HG03565 (cell line): ENCODE data around the gene PDS5B.
"Not testable (repeated sequence)": the region's sequence is repeated elsewhere in the genome, so short reads cannot be mapped to it uniquely, and the experiment has no call there.

Source experiments
- ATAC-seq: cut with Tn5 transposase; IDR thresholded peaks from one replicate; pipeline ENCODE4 v1.9.1; 2021; ENCODE audit warnings: mild to moderate bottlenecking, moderate library complexity; ENCODE audit not compliant: unreplicated experiment

The PDS5B gene

DNA sequence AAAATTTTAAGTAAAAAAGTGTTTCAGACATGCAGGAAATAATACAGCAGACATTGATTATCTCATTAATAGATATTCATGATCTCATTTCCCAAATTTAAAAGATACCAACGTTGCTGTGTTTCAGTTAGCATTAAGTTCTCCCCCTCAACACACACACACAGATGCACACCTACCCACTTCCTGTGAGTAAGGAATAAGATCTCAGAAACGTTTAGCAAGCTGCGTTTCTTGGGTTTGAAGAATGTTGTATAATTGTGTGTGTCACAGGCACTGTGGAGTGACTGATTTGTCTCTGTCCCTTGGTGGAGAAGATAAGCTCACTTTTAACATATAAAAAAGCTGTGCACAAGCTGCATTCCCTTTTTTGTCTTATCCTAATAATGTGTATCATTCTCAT is 196.8 kb downstream of the PDS5B start:
- no peak for ATAC-seq

DNA sequence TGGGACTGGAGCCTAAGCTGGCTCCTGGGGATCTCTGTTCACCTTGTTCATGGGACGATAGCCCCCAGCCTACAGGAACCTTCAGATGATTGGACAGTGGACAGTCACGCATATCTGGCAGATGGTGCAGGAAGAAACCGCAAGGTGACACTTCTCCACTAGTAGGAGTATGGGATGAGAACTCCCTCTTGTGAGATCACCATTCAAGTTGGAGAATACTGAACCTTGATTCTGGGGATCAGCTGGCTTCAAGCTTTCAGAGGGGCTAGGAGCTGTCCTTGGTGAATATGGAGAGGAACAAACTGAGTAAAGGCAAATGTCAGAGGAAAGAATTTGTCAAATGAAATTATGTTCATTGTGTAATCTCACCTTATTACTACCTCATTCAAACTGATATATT is 204.5 kb downstream of the PDS5B start:
- ATAC-seq: no peak

DNA sequence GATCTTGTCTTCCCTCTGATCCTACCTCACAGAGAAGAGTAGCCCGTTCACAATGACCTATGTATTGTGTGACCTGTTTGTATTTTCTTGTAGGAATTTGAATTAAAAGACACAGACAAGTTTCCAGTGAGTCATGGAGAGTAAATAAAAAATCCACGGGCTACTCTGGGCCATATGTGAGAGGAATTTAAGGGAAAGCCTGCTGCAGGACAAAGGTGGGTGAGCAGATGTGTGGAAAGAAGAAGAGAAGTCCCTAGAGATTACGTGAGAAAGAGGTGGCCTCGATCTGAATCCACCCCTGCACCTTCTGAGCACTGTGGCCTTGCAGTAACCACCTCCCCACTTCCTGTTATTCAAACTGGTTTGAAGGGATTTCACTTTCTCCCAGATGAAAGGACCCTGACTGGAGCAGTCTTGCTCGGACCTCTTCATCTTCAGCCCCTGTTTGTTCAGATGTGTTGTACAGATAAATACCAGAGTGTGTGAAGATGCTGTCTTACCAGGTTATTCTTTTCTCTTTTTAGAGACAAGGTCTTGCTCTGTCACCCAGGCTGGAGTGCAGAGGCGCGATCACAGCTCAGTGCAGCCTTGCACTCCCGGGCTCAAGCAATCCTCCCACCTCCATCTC is 205.4 kb downstream of the PDS5B start:
- ATAC-seq: peak; percentile 85

DNA sequence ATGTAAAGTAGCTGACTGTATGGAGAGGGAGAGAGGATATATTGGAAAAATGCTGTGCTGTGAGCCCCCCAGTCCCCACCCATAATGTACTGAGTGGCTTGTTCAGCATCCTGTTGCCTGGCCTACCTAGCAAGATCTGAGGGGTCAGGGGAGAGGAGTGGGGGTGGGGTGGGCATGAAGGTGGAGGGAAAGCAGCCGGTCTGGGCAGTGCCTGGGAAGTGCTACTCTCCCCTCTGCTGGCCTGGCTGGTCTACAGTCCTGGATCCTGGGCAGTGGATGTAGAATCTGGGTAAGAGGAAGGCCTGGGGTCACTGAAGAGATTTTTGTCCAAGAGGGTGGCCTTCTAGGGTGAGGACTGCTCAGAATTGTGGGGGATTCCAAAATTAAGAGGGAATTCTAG is 210.5 kb downstream of the PDS5B start:
- ATAC-seq: no peak

DNA sequence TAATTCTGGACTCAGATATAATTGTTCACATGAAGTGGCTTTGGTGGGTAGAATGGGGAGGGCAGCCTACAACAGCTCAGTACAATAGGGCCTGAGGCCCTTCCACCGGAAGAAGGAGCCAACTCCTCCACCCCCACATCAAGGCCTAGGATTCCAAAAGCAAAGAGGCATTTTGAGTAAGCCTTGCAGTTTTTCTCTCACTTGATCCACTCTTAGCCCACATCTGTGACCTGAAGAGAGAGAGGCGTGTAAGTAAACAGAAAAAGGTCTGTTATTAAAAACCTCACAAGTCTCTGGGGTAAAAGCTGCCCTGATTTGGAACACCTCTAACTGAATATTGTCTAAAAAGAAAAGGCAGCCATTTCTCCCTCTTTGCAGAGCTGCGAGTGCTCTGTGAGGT is 215.9 kb downstream of the PDS5B start:
- ATAC-seq: no peak

DNA sequence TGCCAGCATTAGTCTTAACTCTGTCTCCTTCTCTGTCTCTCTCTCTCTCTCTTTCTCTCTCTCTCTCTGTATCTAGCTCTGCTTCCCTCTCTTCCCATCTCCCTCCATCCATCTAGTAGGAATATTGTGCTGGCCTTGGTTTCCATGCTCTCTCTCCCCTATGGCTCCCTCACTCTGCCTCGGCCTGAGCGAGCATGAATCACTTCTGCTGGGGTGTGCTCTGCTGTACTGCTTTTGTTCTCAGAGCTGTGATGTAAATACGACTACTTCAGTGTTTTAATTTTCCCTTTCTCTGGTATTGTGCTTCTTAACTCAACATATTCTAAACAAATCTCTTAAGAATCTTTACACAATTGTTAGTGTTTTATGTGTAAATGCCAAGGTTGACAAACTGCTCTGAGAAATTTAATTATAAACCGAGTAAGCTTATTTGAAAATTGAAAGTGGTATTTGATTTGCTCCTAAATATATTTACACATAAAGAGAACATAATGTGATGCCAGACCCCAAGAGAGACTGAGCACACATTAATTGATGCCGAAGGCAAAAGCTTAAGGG is 218.5 kb downstream of the PDS5B start:
- no peak for ATAC-seq

DNA sequence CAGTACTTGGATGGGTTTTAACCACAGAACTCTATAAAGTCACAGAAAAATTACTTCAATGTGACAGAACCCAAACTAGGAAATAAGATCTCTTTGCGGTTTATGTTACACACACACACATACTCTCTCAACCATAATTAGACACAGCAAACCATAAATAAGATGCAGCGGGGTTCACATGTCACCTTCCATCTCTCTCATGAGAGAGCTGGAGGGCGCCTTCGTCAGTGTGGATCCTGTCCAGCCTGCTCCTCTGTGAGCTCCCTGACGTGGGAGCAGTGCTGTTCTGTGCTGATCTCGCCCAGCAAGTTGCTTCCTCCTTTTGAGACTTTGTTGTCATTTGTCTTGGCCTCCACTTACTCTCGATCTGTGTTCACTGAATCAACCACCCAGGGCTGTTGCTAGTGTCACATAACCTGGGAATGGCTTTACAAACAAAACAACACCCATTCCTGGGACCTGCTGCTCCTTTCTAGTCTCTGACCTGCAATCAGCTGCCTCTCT is 225.1 kb downstream of the PDS5B start:
- no peak for ATAC-seq

DNA sequence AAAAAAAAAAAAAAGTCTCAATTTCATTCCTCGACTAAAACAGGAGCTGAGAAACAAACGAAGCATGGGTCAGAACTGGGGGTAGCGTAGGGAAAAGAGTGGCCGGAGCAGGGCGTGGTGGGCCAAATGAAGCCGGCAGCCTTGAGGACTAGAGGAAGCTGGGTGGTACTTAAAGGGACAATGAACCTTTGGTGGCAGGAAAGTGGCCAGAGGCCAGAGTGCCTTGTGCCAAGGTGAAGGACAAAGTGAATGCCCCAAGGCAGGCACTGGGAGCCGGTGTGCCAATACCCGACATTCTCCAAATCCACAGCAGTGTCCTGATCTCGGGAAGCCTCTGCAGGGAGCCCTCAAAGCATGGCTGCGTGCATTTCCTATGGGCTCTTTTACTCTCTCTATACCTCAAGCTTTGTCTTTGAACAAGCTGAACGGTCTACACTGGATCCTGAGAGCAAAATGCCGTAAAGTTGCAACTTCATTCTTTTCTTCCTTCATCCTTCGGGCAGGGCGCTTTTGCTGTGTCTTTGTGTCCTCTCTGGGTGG is 235.0 kb downstream of the PDS5B start:
- ATAC-seq: no peak

DNA sequence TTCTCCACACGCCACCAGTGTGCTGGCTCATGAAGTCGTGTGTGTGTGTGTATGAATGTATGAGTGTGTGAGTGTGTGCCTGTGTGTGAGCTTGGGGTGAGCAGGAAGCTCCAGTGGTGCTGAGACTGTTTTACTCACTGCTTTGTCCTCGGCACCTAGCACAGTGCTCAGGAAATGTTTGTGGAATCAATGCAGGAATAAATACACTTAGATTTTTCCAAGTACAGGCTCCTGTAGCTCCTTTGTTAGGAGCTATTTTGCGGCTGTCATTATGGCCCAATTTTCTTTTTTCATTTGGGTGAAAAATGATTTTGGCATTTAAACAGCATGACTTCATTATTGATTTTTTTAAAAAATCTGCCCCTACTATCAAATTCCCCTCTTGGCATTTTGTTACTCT is 236.5 kb downstream of the PDS5B start:
- ATAC-seq: no peak

DNA sequence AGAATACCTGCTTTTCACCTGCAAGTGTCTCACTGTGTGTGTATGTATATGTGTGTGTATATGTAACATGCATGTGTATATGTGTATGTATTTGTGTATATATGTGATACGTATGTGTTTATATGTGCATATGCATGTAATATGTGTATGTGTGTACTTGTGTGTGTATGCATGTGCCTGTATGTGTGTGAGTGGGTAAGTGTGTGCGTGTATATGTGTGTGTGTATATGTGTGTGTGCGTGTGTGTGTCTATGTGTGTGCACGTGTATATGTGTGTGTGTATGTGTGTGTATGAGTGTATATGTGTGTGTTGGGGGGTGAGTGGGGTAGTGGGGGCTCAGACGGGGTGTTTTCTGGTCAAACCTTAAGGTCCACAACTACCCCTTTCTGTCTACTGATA is 237.3 kb downstream of the PDS5B start:
- ATAC-seq: no peak

DNA sequence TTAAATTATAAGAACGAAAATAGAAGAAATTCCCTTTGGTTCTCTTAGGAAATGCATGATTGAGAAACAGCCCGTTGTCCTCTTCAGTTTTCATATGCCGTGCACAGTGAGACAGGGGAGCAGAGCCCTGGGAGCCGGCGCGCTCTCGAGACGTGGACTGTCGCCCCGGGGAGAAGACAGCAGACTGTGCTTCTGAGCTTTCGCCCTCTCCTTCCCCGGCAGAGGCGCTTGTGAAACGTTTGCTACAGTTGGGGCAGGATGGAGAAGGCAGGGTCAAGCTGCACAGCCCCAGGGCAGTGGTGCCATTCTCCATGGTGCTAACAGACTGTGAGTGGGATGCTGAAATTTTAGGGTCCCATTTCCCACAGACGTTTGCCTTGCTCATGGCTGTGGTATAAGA is 237.8 kb downstream of the PDS5B start:
- ATAC-seq: no peak

DNA sequence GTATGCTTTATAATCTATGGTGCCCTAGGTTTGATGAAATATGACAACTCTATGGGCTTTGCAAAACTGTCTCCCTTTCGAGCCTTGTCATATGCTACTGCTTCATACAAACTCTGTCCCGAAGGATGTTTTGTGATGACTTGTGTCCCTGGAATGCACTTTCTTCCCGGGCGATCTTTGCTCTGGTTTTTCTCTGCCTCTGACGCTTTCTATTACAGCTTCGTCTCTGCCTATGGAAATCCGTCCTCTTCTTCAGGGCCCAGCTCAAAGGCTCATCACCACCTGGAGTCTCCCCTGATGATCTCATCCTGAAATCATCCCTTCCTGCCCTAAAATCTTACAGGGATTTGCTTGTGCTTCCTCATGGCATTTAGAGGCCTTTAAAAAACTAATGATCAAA is 238.4 kb downstream of the PDS5B start:
- no peak for ATAC-seq

DNA sequence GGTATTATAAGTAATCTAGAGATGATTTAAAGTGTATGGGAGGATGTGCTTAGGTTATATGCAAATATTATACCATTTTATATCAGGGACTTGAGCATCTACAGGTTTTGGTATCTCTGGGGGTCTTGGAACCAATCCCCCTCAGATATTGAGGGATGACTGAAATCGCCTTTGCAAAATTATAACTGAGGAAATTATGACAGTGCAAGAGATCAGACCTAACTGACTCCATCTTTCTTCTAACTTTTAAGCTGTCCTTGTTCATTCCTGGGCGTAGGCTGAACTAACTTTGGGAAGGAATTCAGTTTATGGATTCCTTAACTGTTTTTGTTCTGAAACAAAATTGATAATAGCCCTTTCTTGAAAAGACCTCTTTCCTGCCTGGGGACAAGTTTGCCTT is 239.2 kb downstream of the PDS5B start:
- ATAC-seq: no peak

DNA sequence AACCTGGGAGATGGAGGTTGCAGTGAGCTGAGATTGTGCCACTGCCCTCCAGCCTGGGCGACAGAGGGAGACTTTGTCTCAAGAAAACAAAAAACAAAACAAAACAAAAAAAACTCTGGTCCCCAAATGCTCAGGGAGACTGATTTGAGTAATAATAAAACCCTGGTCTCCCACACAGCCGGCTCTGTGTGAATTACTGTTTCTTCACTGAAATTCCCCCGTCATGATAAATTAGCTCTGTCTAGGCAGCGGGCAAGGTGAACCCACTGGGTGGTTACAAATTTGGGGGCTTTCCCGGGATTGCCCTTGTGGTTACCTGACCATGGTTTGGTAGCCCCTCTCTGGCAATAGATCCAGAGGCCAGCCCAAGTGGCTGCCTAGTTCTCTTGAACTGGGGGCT is 240.1 kb downstream of the PDS5B start:
- not testable (repeated sequence) for ATAC-seq
